Testis (tissue), 2 donors: Measurements from ENCODE around the gene MTFP1.

Experiments used
- POLR2A ChIP-seq: fragments of 450-650 bp; IDR thresholded peaks from one replicate; pipeline ENCODE4 v1.6.1; 2017; ENCODE audit warnings: antibody characterized with exemption, mild to moderate bottlenecking, moderate library complexity
- TF ChIP-seq, protein P1 (sequence below), 3 experiments: fragments of 450-650 bp in 2 of 3; fragments of 200-600 bp in 1 of 3; sonication (generic) in 1 of 3; IDR thresholded peaks; one replicate each; pipeline ENCODE4 v1.5.1; 2016 to 2019; ENCODE audit warnings: antibody characterized with exemption in 3 of 3, mild to moderate bottlenecking in 2 of 3, moderate library complexity in 1 of 3

DNA sequence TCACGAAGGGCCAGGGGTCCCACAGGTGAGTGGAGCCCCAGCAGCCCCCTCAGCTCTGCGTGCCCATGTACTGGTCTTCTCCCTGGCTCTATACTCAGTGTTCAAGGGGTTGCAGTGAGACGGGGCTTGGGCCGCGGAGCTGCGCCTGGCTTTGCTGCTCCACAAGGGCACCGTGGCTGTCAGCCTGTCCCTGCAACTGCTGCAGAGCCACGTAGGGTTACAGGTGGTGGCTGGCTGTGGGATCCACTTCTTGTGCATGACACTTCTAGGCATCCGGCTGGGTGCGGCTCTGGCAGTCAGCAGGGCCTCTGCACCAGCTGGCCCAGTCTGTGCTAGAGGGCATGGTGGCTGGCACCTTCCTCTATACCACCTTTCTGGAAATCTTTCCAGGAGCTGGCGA lies 14.3 kb downstream of the MTFP1 start:
- TF ChIP-seq, protein P1, sequence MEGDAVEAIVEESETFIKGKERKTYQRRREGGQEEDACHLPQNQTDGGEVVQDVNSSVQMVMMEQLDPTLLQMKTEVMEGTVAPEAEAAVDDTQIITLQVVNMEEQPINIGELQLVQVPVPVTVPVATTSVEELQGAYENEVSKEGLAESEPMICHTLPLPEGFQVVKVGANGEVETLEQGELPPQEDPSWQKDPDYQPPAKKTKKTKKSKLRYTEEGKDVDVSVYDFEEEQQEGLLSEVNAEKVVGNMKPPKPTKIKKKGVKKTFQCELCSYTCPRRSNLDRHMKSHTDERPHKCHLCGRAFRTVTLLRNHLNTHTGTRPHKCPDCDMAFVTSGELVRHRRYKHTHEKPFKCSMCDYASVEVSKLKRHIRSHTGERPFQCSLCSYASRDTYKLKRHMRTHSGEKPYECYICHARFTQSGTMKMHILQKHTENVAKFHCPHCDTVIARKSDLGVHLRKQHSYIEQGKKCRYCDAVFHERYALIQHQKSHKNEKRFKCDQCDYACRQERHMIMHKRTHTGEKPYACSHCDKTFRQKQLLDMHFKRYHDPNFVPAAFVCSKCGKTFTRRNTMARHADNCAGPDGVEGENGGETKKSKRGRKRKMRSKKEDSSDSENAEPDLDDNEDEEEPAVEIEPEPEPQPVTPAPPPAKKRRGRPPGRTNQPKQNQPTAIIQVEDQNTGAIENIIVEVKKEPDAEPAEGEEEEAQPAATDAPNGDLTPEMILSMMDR (IDR thresholded peaks at IDR 0.05) = no peak
- no peak for TF ChIP-seq POLR2A
